HEK293T (cell line): ENCODE results near the gene SLC38A10.

Experiments
- ARNT ChIP-seq: fragments of 450-650 bp; IDR thresholded peaks from 2 replicates; pipeline ENCODE4 v1.6.1; 2017; ENCODE audit warnings: mild to moderate bottlenecking
- BHLHE40 ChIP-seq: fragments of 450-650 bp; IDR thresholded peaks from 2 replicates; pipeline ENCODE4 v1.6.1; 2016; ENCODE audit warnings: mild to moderate bottlenecking, moderate library complexity, borderline replicate concordance
- CTBP1 ChIP-seq: fragments of 450-650 bp; IDR thresholded peaks from 2 replicates; pipeline ENCODE4 v1.6.1; 2016; ENCODE audit warnings: borderline replicate concordance
- ELF4 ChIP-seq: fragments of 450-650 bp; IDR thresholded peaks from 2 replicates; pipeline ENCODE4 v1.6.1; 2017; ENCODE audit warnings: antibody characterized with exemption
- FOXA1 ChIP-seq: fragments of 450-650 bp; IDR thresholded peaks from 2 replicates; pipeline ENCODE4 v1.6.1; 2016; ENCODE audit warnings: mild to moderate bottlenecking
- FOXK2 ChIP-seq: fragments of 450-650 bp; IDR thresholded peaks from 2 replicates; pipeline ENCODE4 v1.6.1; 2016; ENCODE audit warnings: mild to moderate bottlenecking
- FOXM1 ChIP-seq: fragments of 450-650 bp; IDR thresholded peaks from 2 replicates; pipeline ENCODE4 v1.6.1; 2017; ENCODE audit warnings: mild to moderate bottlenecking, borderline replicate concordance
- HDGF ChIP-seq: fragments of 450-650 bp; IDR thresholded peaks from 2 replicates; pipeline ENCODE4 v1.6.1; 2017; ENCODE audit warnings: antibody characterized with exemption, borderline replicate concordance
- NFRKB ChIP-seq: fragments of 450-650 bp; IDR thresholded peaks from 2 replicates; pipeline ENCODE4 v1.6.1; 2016; ENCODE audit warnings: mild to moderate bottlenecking, moderate library complexity
- SP1 ChIP-seq: fragments of 450-650 bp; IDR thresholded peaks from 2 replicates; pipeline ENCODE4 v1.6.1; 2017
- SUZ12 ChIP-seq: fragments of 450-650 bp; IDR thresholded peaks from 2 replicates; pipeline ENCODE4 v1.6.1; 2016; ENCODE audit warnings: mild to moderate bottlenecking
- TARDBP ChIP-seq: fragments of 450-650 bp; IDR thresholded peaks from 2 replicates; pipeline ENCODE4 v1.6.1; 2016
- ZNF384 ChIP-seq: fragments of 450-650 bp; IDR thresholded peaks from 2 replicates; pipeline ENCODE4 v1.6.1; 2016
- TF ChIP-seq, protein P1 (sequence below): fragments of 450-650 bp; IDR thresholded peaks from 2 replicates; pipeline ENCODE4 v1.6.1; 2016

DNA sequence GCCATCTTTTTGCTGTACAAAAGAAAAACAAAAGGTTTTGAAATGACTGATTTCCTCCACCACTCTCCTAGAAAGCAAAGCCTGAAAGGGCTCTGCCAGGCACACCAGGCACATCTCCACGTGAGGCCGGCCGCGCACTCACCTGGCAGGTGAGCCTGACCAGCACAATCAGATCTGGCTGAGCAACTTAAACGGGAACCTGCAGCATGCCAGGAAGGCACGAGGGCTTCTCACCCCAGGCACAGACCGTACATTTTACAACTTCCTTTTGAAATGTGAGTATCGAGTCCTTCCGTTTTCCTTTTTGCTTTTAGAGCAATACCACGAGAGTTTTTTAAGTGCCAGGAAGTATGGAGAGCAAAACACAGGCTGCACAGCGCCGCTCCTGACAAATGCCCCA lies 22.5 kb downstream of the SLC38A10 start:
- TF ChIP-seq ZNF384 (no peak), ARNT (no peak), ELF4 (no peak), BHLHE40 (no peak), HDGF (no peak), FOXK2 (no peak), SP1 (no peak), SUZ12 (no peak), TARDBP (no peak), FOXA1 (no peak), NFRKB (no peak), CTBP1 (no peak), FOXM1 (no peak)
- TF ChIP-seq, protein P1, sequence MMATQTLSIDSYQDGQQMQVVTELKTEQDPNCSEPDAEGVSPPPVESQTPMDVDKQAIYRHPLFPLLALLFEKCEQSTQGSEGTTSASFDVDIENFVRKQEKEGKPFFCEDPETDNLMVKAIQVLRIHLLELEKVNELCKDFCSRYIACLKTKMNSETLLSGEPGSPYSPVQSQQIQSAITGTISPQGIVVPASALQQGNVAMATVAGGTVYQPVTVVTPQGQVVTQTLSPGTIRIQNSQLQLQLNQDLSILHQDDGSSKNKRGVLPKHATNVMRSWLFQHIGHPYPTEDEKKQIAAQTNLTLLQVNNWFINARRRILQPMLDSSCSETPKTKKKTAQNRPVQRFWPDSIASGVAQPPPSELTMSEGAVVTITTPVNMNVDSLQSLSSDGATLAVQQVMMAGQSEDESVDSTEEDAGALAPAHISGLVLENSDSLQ: no peak
